HepG2 (cell line): ENCODE data around the gene ECEL1. TPM values are rescaled to one million over a fixed set of nuclear protein-coding genes. Genes with fewer than 3 reads are reported as not detected.

ENCODE experiments used
- ATAC-seq: fragments of 200-7000 bp; cut with Tn5 transposase; 3 replicates; pipeline ENCODE4 v1.9.1; 2020; ENCODE audit warnings: mild to moderate bottlenecking, moderate library complexity
- BruUV-seq: library from RNA; stranded (reverse); fragments of 400-500 nt; replicated peaks from 2 replicates; lab custom pipeline; 2021; lab: Mats Ljungman, UMichigan
- CTCF ChIA-PET: fragments of 300-600 bp; formaldehyde crosslinking; extraction: SDS; loops from one replicate; lab custom pipeline; 2021; ENCODE audit warnings: low total read pairs, inconsistent platforms, low intra/inter-chr PET ratio; lab: Yijun Ruan, JAX
- POLR2A ChIA-PET: fragments of 350-600 bp; sonication (Branson Sonifier 250); formaldehyde crosslinking; loops from one replicate; lab custom pipeline; 2020; ENCODE audit warnings: antibody characterized with exemption, inconsistent platforms; lab: Yijun Ruan, JAX
- DNase-seq: peaks from one replicate; pipeline ENCODE4 v3.0.0-alpha.2; 2015; ENCODE audit warnings: low spot score
- FAIRE-seq: peaks from 3 replicates; lab custom pipeline; 2011; peaks lifted over from hg19 to GRCh38; lab: Jason Lieb, UNC
- H2AFZ ChIP-seq: one replicate; pipeline ENCODE4 v1.6.1; 2011; ENCODE audit warnings: low read length, inconsistent platforms
- H3K27ac ChIP-seq: fragments of 300-600 bp; 3 replicates; pipeline ENCODE4 v1.8.0; 2011; ENCODE audit warnings: mixed run types, mild to moderate bottlenecking, mixed read lengths, low read length, inconsistent platforms; ENCODE audit not compliant: insufficient read depth; ENCODE audit errors: extremely low read length
- H3K27me3 ChIP-seq, 2 experiments: fragments of 200-600 bp in 1 of 2; 2 replicates in 1 of 2; 3 replicates in 1 of 2; pipeline versions ENCODE4 v1.6.0 to v1.8.0; 2011; ENCODE audit warnings: low read length in 2 of 2, mild to moderate bottlenecking in 2 of 2, moderate library complexity in 2 of 2, inconsistent platforms in 1 of 2; ENCODE audit not compliant: insufficient read depth in 2 of 2, control insufficient read depth in 1 of 2
- H3K36me3 ChIP-seq, 2 experiments: fragments of 200-600 bp in 1 of 2; replicated peaks in 1 of 2; 2 replicates in 1 of 2; 3 replicates in 1 of 2; pipeline versions ENCODE4 v1.5.1 to v1.8.0; 2011; ENCODE audit warnings: low read length in 2 of 2, inconsistent platforms in 1 of 2; ENCODE audit not compliant: insufficient read depth in 2 of 2, control insufficient read depth in 1 of 2
- H3K4me1 ChIP-seq: 2 replicates; pipeline ENCODE4 v1.5.1; 2012; ENCODE audit warnings: low read length, inconsistent platforms; ENCODE audit not compliant: insufficient read depth
- H3K4me2 ChIP-seq: 2 replicates; pipeline ENCODE4 v1.6.0; 2011; ENCODE audit warnings: low read depth, low read length, inconsistent platforms
- H3K4me3 ChIP-seq, 3 experiments: fragments of 200-600 bp in 1 of 3; sonication (generic), shearing (Covaris generic) in 1 of 3; replicated peaks in 1 of 3; 2 replicates each; pipeline ENCODE4 v1.5.1; 2011 to 2016; ENCODE audit warnings: low read length in 3 of 3, inconsistent platforms in 2 of 3, low read depth in 2 of 3, mild to moderate bottlenecking in 2 of 3, control low read depth in 1 of 3, mixed read lengths in 1 of 3; ENCODE audit not compliant: insufficient read depth in 1 of 3
- H3K79me2 ChIP-seq: one replicate; pipeline ENCODE4 v1.6.1; 2011; ENCODE audit warnings: low read length, inconsistent platforms; ENCODE audit not compliant: insufficient read depth
- H3K9ac ChIP-seq: 2 replicates; pipeline ENCODE4 v1.6.0; 2011; ENCODE audit warnings: mild to moderate bottlenecking, low read depth, low read length, inconsistent platforms; ENCODE audit not compliant: insufficient read depth
- H3K9me3 ChIP-seq: 2 replicates; pipeline ENCODE4 v1.5.1; 2012; ENCODE audit warnings: mild to moderate bottlenecking, low read length
- H4K20me1 ChIP-seq: 2 replicates; pipeline ENCODE4 v1.6.0; 2011; ENCODE audit warnings: inconsistent platforms, mild to moderate bottlenecking, low read length, moderate library complexity; ENCODE audit not compliant: insufficient read depth
- CENPX ChIP-seq: sonication (generic); formaldehyde crosslinking; IDR thresholded peaks from 2 replicates; pipeline ENCODE4 v1.9.0; 2021; ENCODE audit warnings: mild to moderate bottlenecking, missing genetic modification reagents, moderate library complexity
- ELF1 ChIP-seq: sonication (generic); formaldehyde crosslinking; IDR thresholded peaks from 2 replicates; pipeline ENCODE4 v1.4.0; 2020; ENCODE audit warnings: missing genetic modification reagents
- FOXC1 ChIP-seq: sonication (generic); formaldehyde crosslinking; IDR thresholded peaks from 2 replicates; pipeline ENCODE4 v1.8.0; 2022; ENCODE audit warnings: mild to moderate bottlenecking, missing genetic modification reagents, borderline replicate concordance
- FOXP1 ChIP-seq, 2 experiments: fragments of 450-650 bp in 1 of 2; IDR thresholded peaks; 2 replicates each; pipeline ENCODE4 v1.6.1; 2017 to 2018; ENCODE audit warnings: antibody characterized with exemption in 1 of 2
- HIVEP1 ChIP-seq: sonication (generic); formaldehyde crosslinking; IDR thresholded peaks from 2 replicates; pipeline ENCODE4 v1.4.0; 2020; ENCODE audit warnings: mild to moderate bottlenecking, missing genetic modification reagents
- SIX4 ChIP-seq: sonication (generic); formaldehyde crosslinking; IDR thresholded peaks from 2 replicates; pipeline ENCODE4 v1.4.0; 2020; ENCODE audit warnings: missing genetic modification reagents
- ZC3H13 ChIP-seq: sonication (generic); formaldehyde crosslinking; IDR thresholded peaks from 2 replicates; pipeline ENCODE4 v1.8.1; 2023; ENCODE audit warnings: mild to moderate bottlenecking, missing genetic modification reagents, moderate library complexity
- ZNF24 ChIP-seq: fragments of 450-650 bp; IDR thresholded peaks from 2 replicates; pipeline ENCODE4 v1.6.1; 2017; ENCODE audit warnings: antibody characterized with exemption, mild to moderate bottlenecking
- ZNF501 ChIP-seq: sonication (generic); formaldehyde crosslinking; IDR thresholded peaks from 2 replicates; pipeline ENCODE4 v1.5.1; 2020; ENCODE audit warnings: mild to moderate bottlenecking, moderate library complexity, missing genetic modification reagents
- ZNF749 ChIP-seq: sonication (generic); formaldehyde crosslinking; IDR thresholded peaks from 2 replicates; pipeline ENCODE4 v1.8.0; 2022; ENCODE audit warnings: mild to moderate bottlenecking, missing genetic modification reagents, moderate library complexity, borderline replicate concordance
- ZNF780A ChIP-seq: sonication (generic); formaldehyde crosslinking; IDR thresholded peaks from 2 replicates; pipeline ENCODE4 v1.8.0; 2022; ENCODE audit warnings: mild to moderate bottlenecking, missing genetic modification reagents, moderate library complexity
- ZSCAN22 ChIP-seq: sonication (generic); formaldehyde crosslinking; IDR thresholded peaks from 2 replicates; pipeline ENCODE4 v1.4.0; 2020; ENCODE audit warnings: mild to moderate bottlenecking, missing genetic modification reagents
- WGBS: methylation state at CpG from one replicate; pipeline ENCODE4 v1.1.6; 2017; ENCODE audit warnings: low lambda C conversion rate; 5-methylcytosine and 5-hydroxymethylcytosine counted together
- in situ Hi-C: cut with HindIII; loops from 2 replicates; pipeline ENCODE4 v1.10.0; 2017; ENCODE audit warnings: low pct_unique_long_range_greater_than_20kb; ENCODE audit not compliant: extremely low pct_ligation_motif_present
- intact Hi-C: fragments of 100-400 bp; cut with micrococcal nuclease; formaldehyde crosslinking; loops from one replicate; pipeline ENCODE4 v1.10.0; 2022; ENCODE audit not compliant: unreplicated experiment
- polyA plus RNA-seq, 8 experiments: library from polyadenylated mRNA; depleted of rRNA in 3 of 8; stranded (reverse) in 7 of 8; unstranded in 1 of 8; fragments of >200 nt; fragmentation: Illumina TruSeq in 4 of 8; extraction: Trizol in 4 of 8; gene quantifications; 2 replicates each; pipeline versions ENCODE4 v1.2.1 to v1.2.3, GENCODE V29; 2011 to 2016; ENCODE audit warnings: low read depth in 4 of 8, missing spikeins in 1 of 8, mixed read lengths in 1 of 8; ENCODE audit not compliant: insufficient read depth in 1 of 8
- total RNA-seq, 5 experiments: library from RNA; depleted of rRNA; stranded (reverse); fragments of >200 nt; fragmentation: Illumina TruSeq; extraction: Trizol; gene quantifications; 2 replicates each; pipeline ENCODE4 v1.2.3, GENCODE V29; 2016; ENCODE audit warnings: low read depth in 1 of 5
- TF ChIP-seq, protein P1 (sequence below): sonication (generic); IDR thresholded peaks from 2 replicates; pipeline ENCODE4 v1.6.1; 2016; ENCODE audit warnings: low read depth, borderline replicate concordance

The ECEL1 gene
- total and polyA plus RNA-seq, 2 of the 13 experiments (the other 11 are each of a cell fraction or from before 2014, with no cell fraction given) = not detected

DNA sequence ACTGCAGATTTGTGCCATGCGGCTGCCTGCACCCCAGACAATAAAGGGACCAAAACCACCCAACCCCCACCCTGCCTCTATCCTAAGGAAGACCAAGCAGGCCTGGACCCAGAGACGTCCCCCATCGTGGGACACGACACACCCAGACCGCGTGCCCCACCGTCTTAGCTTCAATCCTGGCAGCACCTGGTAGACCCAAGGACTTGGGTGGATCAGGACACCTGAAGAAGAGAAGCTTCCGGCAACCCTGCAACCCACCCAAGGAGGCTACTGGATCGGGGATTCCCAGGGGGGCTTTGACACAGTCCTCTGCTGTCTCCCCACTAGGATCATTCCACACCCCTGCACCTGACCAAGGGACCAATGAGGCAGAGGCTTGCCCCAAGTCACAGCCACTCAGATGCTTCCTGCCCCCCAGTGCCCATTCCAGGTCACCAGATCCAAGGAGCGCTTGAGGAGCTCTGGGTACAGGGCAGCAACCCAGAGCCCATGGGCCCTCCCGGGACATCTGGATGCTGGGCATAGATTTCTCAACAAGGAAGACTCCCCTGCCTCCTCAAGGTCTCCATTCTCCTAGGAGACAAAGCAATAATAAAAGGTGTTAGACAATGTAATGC lies 28.1 kb downstream of the ECEL1 start:
- Histone ChIP-seq H2AFZ (no peak overlapping the region), H3K36me3 (no peaks in the 10 kb centered on the region), H3K4me1 (0 out of 2 replicates have a peak, but pooled peaks cover 7% of the 10 kb centered on the region), H3K27ac (no peak overlapping the region), H3K27me3 (peaks cover 8 to 67% of the 10 kb centered on the region in 2 experiments; a peak in 4 of 5 replicates), H3K4me3 (no peak overlapping the region), H3K9ac (no peak overlapping the region), H3K4me2 (no peak overlapping the region), H3K9me3 (no peaks in the 10 kb centered on the region), H4K20me1 (no peaks in the 10 kb centered on the region; the same call in 1 of the 2 replicates), H3K79me2 (no peaks in the 10 kb centered on the region)
- no peak for FAIRE-seq
- CTCF ChIA-PET = no interaction called here
- in situ Hi-C loops = loop anchor here (5.0 kb wide), 1 partner anchor 58 kb away; no protein-coding TSS in a partner anchor
- 49% methylated on average over 9 of the region's 11 CpGs for WGBS
- TF ChIP-seq ZC3H13 (CRISPR knock-in tag) (no peak), FOXC1 (CRISPR knock-in tag) (no peak), ZSCAN22 (no peak), SIX4 (CRISPR knock-in tag) (no peak), ZNF780A (CRISPR knock-in tag) (no peak), HIVEP1 (no peak), ZNF749 (CRISPR knock-in tag) (no peak), ZNF24 (no peak), CENPX (CRISPR knock-in tag) (no peak), ELF1 (CRISPR knock-in tag) (no peak), ZNF501 (no peak), FOXP1 (IDR thresholded peaks at IDR 0.05) (no peak), FOXP1 (CRISPR knock-in tag; IDR thresholded peaks at IDR 0.05) (no peak)
- TF ChIP-seq, protein P1, sequence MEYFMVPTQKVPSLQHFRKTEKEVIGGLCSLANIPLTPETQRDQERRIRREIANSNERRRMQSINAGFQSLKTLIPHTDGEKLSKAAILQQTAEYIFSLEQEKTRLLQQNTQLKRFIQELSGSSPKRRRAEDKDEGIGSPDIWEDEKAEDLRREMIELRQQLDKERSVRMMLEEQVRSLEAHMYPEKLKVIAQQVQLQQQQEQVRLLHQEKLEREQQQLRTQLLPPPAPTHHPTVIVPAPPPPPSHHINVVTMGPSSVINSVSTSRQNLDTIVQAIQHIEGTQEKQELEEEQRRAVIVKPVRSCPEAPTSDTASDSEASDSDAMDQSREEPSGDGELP = no peak
- POLR2A ChIA-PET = no interaction called here
- BruUV-seq = no TSS peak
- ATAC-seq = no peak
- no peak for DNase-seq
- intact Hi-C loops = no loop called here
